ENCODE data around the gene IL20.

The IL20 gene

DNA sequence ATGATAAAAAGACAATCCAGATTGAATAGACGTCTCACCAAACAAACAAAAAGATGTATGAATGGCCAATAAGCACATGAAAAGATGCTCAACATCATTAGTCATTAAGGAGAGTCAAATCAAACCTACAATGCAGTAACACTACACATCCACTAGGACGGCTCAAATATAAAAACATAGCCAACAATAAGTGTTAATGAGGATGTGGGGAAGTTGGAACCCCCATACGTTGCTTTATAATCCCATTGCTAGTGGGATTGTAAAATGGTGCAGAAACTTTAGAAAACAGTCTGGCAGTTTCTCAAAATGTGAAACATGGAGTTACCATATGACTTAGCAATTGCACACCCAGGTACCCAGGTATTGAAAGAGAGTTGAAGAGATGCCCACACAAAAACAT, 17.1 kb downstream of the IL20 start:
- DNase-seq: no peak

DNA sequence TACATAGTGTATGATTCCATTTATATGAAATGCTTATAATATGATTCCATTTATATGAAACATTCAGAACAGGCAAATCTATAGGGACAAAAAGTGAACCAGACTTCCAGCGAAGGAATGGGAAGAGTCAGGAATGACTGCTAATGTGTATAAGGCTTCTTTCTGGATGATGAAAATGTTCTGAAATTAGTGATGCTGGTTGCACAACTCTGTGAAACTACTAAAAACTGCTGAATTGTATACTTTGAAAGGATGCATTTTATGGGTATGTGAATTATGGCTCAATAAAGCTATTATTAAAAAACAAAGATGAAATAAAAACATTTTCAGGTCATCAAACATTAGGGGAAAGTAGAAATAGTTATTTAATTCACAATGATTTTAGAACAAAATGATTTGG, 17.7 kb downstream of the IL20 start:
- DNase-seq: no peak

GRCh38 chr1:206883876-206884275, 18.5 kb downstream of the IL20 start:
- no peak for DNase-seq

GRCh38 chr1:206885341-206886060, 20.1 kb downstream of the IL20 start:
- DNase-seq: no peak

- DNase-seq: no peak
Measured at GRCh38 chr1:206886831-206887230, 21.4 kb downstream of the IL20 start.

DNA sequence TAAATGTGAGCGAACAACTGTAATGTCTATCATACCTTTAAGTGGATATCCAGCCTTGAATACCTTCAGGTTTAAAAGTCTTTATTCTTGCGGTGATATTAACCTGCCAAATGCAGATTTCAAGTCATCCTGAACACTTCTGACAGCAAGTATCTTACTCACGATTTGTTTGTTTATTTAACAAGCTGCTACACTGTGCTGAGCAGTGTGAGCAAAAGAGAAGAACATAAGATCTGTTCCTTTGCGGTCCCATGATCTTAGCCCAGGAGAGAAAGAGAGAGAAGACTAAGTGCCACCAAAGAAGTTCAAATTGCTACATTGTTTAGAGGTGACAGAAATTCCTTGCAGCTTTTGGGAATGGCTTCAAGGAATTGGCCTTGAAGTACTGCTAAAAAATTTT, 22.3 kb downstream of the IL20 start:
- DNase-seq: no peak

DNA sequence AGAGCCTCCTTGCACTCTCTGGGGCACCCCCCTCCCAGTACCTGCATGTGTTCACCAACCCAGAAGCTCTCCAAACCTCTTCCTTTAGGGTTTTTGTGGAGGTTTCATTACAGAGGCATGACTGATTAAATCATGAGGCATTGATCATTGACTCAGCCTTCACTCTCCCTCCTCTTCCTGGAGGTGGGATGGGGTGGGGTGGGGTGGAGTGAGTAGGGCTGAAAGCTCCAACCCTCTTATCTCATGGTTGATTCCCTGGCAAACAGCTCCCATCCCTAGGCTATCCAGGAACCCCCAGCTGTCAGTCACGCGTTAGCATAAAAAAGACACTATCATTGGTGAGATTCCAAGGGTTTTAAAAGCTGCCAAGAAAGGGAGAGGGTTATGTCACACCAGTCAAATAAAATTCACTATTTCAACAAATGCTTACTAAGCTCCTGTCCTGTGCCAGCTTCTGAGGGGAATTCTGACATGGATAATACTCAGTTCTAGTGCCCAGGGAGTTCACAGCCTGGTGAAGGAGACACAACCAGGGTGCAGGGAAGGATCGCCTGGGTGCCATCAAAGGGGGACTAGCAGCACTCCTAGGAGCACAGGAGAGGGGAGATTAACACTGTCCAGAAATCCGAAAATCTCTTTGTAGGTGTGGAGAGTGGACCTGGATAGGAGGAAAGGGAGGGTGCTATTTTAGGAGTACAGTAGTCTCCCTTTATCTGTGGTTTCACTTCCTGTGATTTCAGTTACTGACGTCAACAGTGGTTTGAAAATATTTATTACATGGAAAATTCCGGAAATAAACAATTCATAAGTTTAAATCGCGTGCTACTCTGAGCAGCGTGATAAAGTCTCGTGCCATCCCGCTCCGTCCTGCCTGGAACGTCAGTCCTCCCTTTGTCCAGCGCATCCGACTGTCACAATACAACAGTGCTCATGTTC, 25.0 kb downstream of the IL20 start:
- DNase-seq: peak in 3 of 6 experiments; percentile 10 to 52 (median 31)

GRCh38 chr1:206891412-206891811, 26.0 kb downstream of the IL20 start:
- DNase-seq: no peak

- DNase-seq: no peak
Measured at GRCh38 chr1:206892351-206892984, 27.0 kb downstream of the IL20 start.

DNA sequence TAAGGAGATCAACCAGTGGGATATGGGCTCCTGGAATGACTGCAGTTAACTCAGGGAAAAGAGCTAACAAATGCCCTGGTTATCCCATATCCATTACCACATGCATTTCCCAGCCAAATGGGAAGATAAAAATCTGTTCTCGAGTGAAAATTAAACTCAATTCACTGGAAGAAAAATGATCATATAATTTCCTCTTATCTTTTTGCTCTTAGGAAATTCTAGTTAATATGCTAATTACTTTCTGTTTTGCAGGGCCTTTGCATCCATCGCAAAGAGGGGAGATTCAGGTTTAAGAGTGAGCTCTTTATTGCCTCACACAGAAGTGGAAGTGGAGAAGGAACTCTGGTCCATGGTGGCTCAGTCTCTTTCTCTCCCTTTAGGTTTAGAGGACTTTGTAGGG, 28.0 kb downstream of the IL20 start:
- DNase-seq: no peak

DNA sequence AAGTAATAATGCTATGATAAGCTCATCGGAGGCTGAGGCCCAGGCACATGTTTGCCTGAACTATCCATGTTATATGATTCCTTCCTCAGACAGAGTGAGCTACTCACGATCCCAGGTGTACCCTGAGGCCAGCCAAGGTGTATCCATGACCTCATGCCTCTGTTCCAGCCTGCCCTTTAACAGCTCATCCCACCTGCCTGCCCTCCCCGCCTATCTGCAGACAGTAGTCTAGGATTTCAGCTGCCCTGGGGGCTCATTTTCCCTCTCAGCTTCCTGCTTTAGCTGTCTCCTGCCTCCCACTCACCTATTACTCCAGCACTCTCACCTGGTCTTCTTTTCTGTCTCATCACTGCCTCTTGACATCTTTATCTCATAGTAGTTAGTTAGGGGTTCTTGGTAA, 29.9 kb downstream of the IL20 start:
- no peak for DNase-seq

GRCh38 chr1:206895837-206896242, 30.4 kb downstream of the IL20 start:
- no peak for DNase-seq

GRCh38 chr1:206896261-206896660, 30.8 kb downstream of the IL20 start:
- DNase-seq: no peak

- DNase-seq: no peak
Measured at GRCh38 chr1:206897175-206897574, 31.8 kb downstream of the IL20 start, which contains the start of gene IL24. Gene IL24, plus strand, starts transcription at chr1:206897443. Its CDS starts 390 bp downstream, at chr1:206897833.

DNA sequence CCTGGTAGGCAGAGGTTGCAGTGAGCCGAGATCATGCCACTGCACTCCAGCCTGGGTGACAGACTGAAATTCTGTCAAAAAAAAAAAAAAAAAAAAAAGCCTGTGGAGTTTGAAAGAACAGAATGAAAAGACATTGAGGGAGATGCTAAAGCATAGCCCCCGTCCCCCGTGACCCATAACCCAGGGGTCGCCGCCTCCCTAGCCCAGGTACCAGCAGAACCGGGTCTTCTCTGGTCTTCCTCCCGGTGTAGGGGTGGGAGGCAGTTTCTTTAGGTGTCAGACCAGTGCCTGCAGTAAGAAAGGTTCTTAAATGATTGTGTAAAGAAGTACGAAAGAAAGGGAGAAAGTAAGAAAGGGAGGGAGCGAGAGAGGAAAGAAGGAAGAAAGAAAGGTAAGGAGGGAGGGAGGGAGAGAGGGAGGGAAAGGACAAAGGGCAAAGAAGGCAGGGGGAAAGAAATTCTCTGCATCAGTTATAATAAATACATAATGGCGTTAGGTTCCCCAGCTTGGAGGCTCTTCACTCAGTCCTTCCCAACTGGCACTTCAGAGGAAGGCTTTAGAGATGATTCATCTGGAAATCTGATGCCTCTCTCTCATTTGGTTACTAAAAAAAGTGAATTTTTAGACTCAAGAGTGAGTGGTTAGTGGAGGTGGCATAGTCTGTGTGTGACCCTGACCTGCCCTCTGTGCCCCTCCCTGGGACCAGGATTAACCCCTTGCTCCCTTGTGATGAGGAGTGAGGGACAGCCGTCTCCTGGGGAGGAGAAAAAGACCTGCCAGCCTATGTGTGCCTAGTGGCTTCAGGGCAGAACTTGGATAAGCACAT, 32.9 kb downstream of the IL20 start:
- no peak for DNase-seq

GRCh38 chr1:206898915-206899431, 33.5 kb downstream of the IL20 start:
- DNase-seq: no peak

- peak in 1 of 6 experiments; percentile 41 for DNase-seq
Measured at GRCh38 chr1:206899717-206900116, 34.3 kb downstream of the IL20 start.

DNA sequence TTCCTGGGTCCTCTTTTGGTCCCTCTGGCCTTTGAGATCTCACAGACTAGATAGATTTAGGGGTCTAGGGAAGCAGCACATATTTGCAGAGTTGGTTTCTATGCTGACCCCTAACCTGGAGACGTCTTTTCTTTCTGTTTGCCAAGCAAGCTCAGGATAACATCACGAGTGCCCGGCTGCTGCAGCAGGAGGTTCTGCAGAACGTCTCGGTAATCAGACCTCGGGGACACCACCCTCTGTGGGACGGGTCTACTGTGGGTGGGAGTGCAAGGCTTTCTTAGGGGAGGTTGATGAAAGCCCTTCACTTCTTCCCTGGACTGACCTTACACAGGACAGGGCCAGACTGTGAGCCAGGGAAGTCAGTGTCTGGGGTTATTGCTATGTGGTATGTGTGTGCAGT, 34.7 kb downstream of the IL20 start:
- DNase-seq: no peak

- DNase-seq: no peak
Measured at GRCh38 chr1:206901944-206902343, 36.5 kb downstream of the IL20 start.

DNA sequence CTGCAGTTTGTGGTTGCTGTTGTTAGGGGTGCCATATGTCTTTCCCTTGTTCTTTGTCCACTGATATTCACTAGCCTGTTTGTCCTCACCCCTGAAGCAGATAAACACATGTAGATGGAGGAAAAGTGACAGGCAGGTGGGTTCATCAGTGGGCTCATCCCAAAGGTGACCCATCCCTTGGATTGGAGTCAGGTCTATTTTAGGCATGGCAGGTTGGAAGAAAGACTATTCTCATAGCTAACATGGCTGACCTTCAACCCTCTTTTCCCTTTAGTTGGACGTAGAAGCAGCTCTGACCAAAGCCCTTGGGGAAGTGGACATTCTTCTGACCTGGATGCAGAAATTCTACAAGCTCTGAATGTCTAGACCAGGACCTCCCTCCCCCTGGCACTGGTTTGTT, 37.3 kb downstream of the IL20 start:
- no peak for DNase-seq

DNA sequence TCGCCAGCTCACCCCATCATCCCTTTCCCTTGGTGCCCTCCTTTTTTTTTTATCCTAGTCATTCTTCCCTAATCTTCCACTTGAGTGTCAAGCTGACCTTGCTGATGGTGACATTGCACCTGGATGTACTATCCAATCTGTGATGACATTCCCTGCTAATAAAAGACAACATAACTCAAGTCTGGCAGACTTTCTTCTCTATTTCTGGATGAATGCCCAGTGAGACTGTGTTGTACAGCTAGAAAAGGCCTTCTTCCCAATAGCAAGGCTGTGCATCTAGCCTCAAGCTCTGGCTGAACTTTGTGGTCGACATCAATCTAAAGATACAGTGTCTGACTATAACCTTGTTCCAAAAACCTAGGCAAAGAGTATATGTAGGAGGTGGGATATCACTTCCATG, 38.3 kb downstream of the IL20 start:
- no peak for DNase-seq

- DNase-seq: no peak
Measured at GRCh38 chr1:206904423-206905142, 39.2 kb downstream of the IL20 start.

All from stimulated activated naive CD4-positive, alpha-beta T cell (primary cell).